ENCODE measurements around the gene TRHDE.

GRCh38 chr12:72250346-72250745 lies 21.8 kb upstream of the TRHDE start:
- TF ChIP-seq POLR2AphosphoS5 (IDR thresholded peaks at IDR 0.05; ENCODE audit: low read depth, low read length) (no peak), POLR2A (IDR thresholded peaks at IDR 0.05; ENCODE audit: low read depth, low read length) (no peak), PAX5 (IDR thresholded peaks at IDR 0.05; ENCODE audit: insufficient read depth, low read length, severe bottlenecking) (no peak), TAF1 (IDR thresholded peaks at IDR 0.05; ENCODE audit: low read depth, low read length) (no peak), POU2F2 (IDR thresholded peaks at IDR 0.05; ENCODE audit: low read depth, low read length) (no peak)
